SIG-M5 treated with dmso at 0.1 percent for 504 hours (cell line): ENCODE data around the gene P2RY2.
"Not testable (repeated sequence)": the region's sequence is repeated elsewhere in the genome, so short reads cannot be mapped to it uniquely, and the experiment has no call there.

Experiments
- DNase-seq: peaks from one replicate; lab custom pipeline; 2025; ENCODE audit not compliant: unreplicated experiment; lab: John Stamatoyannopoulos, UW

Gene P2RY2

DNA sequence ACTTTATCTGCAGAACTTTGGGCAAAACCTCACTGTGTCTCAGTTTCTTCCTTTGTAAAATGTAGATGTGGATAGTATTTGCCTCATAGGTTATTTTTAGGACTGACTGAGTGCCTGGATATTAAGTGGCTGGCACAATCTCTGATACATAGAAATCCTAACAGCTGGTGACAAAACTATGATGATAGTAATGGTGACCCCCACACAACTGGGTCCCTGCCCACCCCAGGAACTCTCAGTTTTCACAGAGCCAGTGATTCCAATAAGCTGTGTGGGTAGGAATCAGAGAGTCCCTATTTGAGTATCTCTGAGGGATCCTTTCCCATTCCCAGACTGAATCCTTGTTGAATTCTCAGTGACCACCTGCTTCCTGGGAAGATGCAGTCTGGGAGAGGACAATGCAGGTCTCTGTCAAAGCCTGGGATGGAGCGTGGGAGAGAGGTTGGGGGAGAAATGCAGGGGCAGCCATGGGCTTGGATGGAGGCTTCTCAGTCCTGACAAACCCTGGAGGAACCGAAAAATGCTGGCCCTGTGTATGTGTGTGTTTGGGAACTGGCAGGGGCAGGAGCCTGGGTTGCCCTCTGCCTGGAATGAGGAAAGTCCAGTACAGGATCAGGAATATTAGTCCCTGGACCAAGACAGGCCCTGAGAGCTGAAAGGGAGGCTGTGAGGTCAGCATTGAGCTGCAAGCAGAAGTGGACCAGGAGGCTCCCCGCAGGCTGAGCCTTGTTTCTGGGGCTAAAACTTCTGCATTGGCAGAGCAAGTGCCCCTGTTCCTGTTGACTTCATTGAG lies 48.0 kb downstream of the P2RY2 start:
- DNase-seq = no peak

DNA sequence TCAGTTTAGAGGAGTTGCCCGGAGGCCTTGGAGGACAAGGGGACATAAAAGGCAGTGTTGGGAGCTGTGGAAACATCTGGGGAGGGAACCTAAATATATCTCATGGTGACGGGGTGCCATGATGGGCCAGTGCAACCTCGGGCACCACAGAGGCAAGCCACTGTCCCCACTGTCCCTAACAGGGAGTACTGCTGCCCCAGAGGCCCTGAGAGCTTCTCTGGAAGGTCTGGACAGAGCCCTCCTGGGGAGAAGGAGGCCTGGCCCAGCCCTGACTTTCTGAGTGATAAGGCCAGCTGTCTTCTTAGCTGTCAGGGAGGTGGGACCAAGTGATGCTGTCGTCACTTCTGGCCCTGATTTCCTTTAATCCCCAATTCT lies 48.6 kb downstream of the P2RY2 start:
- no peak for DNase-seq

DNA sequence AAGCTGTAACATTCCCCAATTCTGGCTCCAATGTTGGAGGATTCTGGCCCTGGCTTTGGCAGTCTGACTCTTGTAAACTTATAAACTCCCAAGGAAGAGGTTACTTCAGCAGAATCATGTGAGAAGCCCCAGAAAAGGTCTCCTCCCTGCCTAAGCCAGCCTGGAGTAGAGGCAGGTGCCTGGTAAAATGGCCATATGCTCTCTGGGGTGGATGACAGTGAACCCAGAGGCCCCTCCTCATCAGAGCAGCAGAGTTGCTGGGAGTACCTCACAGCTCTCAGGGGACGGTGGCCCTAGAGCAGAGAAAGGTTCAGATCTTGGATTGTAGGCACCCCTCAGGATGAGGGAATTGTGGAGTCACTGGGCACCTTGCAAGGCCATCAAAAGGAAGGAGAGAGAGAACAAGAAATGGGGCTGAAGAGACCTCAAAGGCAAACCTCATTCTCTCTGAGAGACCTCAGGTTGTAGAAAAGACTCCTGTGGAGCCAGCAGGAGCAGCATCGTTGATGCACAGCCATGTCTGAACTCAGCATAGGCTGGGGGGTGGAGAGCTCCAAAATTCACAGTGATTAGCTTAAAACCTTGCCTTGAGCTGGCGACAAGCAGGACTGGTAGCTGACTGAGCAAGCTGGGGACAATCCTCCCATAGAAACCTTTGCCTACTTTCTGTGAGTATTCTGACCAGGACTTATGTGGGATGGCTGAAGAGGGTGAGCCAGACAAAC lies 49.2 kb downstream of the P2RY2 start:
- no peak for DNase-seq

DNA sequence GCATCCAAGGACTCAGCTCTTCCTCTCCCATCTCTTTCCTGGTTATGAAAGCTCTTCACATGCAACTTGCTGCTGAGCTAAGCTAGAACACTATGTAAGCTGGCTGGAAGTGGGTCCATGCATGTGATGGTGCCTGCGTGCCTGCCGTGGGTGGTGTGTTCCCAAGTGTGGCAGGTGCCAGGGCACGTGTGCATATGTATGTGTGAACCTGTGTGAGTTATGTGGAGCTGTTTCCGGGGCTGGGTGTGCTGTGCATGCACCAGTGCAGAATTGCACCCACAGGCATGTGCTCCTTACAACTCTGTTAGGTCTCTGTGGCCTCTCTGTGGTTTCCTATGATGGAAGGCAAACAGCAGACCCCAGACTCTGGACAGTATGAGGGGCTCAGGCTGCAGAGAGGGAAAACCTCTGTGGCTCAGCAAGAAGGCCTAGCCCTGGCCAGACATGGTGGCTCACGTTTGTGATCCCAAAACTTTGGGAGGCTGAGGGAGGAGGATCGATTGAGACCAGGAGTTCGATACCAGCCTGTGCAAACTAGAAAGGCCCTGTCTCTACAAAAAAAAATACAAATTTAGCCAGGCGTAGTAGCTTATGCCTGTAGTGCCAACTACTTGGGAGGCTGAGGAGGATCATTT lies 49.9 kb downstream of the P2RY2 start:
- DNase-seq = no peak

DNA sequence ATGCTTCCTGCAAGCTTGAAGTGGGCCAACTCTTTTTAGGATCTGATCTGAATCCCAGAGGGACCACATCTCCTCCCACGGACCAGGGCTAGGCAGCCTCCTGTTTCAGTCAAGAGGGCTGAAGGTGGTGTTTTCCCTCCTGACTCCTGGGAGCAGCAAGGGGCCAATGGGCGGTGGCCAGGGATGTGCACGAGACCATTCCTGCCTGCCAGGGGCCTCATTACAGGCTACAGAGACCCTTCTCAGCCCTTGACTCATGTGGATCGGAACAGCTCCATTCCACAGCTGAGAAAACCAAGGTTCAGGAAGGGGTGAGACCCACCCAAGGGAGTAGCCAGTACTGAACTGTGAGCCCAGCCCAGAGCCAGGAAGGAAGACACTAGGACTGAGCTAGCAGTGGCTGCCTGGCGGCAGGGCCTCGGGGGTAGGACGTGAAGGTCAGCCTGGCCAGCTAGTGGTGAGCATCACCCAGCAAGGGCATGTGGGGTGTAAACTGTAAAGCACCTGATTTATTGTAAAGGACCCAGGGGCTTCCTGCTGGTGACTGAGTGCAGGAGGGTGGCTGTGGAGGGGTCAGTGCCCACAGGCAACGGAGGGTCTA lies 50.7 kb downstream of the P2RY2 start:
- DNase-seq = no peak

DNA sequence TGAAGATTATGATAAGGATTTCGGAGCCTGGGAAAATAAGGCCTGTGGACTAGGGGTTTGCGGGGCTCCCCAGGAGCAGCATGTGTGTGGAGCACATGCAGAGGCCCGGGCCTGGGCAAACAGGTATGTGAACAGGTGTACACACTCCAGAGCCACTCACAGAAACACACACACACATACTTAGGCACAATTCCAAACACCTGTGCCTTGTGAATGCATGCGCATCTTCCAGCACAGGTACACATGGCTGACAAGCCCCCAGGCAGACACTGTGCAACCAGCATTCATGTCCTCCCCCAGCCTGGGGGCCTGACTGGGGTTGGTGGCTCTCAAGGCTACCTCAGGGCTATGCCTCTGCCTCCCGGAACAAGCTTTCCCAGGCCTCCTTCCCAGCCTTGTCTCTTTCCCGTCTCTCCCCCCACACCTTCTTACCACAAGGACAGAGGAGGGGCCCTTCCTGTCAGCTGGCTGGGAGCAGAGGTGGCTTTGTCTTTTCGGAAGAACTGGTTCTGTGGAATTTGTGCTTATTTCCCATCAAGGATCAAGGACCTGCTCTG lies 51.5 kb downstream of the P2RY2 start:
- DNase-seq = peak; percentile 49

DNA sequence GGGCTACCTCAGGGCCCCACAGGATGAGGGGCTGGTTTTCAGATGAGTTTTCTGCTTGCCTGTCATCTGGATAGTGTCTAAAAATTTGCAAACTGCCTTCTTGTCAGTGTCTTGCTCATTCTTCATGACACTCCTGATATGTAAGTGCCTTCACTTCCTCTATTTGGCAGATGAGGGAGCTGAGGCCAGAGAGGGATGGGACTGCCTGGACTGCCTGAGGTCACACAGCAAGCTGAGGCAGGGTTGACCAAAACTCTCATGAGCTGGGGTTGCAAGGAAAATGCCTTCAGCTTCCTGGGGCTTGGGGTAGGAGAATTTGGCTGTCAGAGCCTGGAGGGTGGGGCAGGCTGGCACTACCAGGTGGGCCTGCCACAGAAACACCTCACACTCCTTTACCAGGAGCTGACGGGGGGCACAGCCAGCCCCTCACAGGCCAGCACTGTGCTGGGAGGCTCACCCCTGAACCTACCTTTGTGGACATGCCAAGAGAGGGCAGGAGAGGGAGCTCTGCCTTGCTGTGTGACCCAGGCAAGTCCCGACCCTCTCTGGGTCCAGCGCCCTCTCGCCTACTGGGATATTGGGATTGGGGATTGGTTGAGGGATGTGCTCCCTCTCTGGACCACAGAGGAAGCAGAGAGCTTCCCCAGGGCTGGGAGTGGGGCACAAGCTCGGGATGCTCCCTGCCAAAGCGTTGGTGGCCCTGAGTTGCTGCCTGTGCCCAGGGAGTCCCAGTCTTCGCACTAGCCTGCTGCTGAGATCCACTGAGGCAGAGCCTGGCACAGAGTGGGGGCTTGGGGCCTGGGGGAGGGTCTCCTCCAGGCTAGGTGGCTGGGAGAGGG lies 52.2 kb downstream of the P2RY2 start:
- peak; percentile 60 for DNase-seq

DNA sequence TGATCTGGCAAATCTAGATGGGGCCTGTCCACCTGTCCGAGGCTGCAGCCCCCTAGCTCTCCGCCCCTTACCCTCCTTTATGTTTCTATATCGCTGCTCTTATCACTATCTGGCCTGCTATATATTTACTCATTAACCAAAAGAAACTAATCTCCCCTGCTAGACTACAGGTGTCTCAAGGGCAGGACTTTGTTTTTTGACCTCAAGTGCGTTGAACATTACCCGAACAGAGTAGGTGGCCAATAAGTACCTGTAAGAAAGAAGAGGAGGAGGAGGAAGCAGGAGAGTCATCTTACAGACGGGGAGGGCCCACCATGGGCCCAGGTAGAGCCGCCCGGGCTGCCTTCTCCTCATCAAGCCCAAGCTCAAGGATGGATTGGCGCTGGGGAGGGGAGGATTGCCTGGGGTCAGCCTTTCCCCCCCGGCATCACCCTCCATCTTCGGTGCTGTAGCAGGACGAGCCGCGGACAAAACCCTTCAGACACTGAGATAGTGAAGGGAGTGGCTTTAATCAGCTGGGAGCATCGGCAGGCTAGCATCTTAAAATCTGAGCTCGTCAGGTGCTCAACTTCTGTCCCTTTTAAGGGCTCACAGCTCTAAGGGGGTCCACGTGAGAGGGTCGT lies 52.9 kb downstream of the P2RY2 start:
- DNase-seq = no peak

DNA sequence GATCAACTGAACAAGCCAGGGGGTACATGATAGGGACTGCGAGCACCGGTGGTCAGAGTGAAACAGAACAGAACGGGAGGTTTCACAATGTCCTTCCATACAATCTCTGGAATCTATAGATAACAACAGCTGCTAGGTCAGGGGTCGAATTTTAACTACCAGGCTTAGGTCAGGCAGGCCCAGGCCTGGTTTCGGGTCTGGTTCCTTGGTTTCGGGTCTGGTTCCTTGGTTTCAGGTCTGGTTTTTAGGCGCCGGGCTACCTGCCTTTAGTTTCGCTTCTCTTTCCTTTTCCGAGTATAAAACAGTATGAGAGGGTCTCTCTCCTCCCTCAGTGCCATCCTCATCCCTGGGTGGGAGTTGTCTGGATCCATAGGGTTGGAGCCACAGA lies 53.4 kb downstream of the P2RY2 start:
- DNase-seq = not testable (repeated sequence)

DNA sequence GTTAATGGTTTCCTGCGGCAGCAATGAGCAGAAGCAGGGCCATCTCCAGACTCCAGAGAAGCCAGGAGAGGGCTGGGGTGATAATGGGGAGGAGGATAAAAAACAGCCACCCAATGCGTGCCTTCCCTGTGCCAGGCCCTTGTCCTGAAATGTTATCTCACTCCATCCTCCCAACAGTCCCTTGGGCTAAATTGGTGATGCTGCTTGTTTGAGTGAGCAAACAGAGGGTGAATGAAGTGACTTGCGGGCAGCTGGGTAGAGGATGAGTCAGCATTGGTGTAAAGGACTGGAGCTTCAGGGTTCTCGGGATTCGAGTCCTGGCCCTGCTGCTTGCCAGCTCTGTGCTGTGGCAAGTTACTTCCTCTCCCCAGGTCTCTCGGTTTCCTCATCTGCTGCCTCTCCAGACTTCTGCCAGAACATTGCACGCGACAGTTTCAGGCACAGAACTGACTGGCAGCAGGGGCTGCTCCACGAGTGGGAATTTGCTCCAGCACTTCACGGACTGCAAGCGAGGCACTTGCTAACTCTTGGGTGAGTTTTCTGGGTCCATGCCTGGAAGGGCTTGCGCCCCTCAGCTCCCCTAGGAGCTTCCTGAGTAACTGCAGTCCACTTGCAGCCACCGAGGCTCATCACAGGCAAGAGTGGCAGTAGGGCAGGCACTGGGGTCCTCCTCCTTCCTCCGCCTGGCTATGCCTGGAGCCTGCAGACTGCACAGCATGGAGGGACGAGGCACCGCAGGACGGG lies 54.0 kb downstream of the P2RY2 start, which contains the start of gene P2RY6:
Gene P2RY6 (plus strand): TSS at position 403 of the 744 bp plus-strand sequence. CDS start 24,181 bp downstream, outside the sequence.
- peak; percentile 99 for DNase-seq

DNA sequence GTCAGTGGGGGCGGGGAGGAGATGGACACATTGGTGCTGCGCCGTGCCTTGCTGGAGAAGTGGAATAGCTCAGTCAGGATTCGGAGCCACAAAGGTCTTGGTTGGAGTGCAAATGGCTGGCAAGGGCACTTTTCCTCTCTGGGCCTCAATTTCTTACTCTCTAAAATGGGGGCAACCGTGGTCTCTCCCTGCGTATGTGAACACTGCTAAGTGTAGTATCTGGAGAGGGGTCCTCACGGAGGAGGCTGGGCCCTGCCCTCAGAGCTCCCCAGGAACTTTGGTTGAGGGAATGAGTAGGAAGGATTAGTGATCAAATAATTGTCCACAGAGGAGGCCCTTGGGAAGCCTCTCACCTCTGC lies 54.6 kb downstream of the P2RY2 start:
- DNase-seq = no peak

DNA sequence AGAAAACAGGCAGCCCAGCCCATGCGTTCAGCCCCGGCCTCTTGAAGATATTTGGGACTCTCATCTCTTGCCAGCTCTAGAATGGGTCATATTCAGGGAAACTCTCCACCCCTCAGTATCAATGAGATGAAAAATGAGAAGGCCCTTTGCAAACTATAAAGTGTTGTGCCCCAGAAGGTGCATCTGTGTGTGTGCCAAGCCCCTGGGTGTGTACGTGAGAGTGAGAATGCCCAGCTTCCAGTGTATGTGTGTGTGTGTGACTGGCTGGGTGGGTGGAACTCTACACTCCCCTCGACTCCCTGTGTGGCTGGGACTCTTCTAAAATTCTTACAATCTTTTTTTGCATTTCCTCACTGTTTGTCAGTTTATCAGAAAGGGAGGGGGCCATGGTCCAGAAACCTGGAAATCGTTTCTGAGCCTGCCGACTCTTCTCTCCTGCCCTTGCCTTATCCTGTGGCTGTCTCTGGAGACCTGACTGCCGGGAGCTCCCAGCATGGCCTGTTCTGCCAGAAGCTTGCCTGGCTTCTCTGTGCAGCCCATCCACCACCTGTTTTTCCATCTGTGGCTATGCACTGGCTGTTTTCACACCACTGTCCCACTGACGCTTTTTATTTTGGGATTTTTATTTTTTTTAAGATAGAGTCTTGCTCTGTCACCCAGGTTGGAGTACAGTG lies 55.3 kb downstream of the P2RY2 start:
- DNase-seq = peak; percentile 22

DNA sequence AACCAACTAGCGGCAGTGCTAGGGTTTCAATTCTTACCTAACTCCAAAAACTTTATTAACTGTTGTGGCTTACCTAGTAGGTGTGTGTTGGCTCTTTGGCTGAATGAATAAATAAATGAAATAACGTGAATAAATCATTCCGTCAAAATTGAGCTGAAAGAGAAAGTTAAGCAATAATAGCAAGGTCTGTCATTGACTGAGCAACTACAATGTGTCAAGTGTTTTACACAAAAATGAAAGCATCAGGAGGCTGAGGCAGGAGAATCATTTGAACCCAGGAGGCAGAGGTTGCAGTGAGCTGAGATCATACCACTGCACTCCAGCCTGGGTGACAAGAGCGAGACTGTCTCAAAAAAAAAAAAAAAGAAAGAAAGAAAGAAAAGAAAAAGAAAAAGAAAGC lies 56.1 kb downstream of the P2RY2 start:
- not testable (repeated sequence) for DNase-seq

DNA sequence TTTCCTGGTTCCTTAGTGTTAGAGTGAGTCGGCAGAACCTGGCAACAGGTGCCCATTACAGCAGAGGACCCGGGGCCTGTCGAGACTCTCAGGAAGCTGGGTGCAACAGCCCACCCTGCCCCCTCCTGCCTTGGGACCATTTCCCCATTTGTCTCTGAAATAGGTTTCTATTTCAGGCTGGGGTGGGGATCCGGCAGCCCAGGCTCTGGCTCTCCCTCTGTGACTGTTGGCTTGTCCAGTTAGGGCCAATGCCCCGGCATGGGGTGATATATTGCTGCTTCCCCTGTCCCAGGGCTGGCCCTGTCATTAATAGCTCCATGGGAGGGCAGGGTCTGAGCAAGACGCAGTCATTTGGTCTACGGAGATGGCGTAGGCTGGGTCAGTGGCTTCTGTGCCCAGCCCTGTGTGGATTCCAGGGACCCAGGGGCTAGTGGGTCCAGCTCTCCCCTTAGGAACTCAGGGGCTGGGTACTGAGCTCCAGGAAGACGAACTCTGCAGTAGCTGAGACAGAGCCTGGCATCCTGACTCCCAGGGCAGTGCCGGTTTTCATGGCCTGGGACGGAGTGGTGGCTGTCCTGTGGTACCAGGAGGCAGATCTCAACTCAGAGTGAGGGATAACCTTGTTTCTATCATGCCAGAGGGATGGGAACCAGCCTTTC lies 56.8 kb downstream of the P2RY2 start:
- peak; percentile 65 for DNase-seq

DNA sequence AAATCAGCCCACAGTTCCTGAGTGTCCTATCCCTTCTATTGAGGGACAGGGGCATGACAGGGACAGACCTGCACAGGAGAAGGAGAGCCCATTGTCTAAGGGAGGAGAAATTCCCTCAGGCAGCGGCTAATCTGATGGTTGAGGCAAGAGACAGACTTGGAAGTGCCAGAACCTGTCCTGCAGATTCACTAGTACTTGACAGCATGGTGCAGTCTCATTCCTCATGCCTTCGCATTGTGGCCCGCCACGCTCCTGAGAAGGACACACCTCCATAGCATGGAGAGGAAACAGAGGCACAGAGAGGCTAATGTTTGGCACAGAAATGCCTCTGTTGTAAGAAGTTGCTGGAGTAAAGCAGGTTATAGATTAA lies 57.3 kb downstream of the P2RY2 start:
- peak; percentile 15 for DNase-seq

DNA sequence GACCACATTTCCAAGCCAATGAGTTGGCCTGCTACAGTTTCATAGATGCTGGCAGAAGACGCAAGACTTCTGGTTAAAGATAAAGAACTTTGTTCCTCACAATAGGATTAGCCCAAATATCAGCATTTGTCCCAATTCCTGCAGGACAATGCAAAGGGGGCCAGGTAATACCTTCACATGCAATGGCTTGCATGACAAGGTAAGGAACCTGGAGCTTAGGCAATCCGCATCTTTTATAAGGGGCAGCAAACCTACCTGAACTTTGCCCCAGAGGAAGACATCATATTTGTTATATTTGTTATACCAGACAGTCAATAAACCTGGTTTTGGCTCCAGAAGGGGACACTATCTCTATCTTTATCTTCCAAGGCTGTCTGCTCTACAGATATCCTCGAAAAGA lies 59.4 kb downstream of the P2RY2 start:
- DNase-seq = no peak

DNA sequence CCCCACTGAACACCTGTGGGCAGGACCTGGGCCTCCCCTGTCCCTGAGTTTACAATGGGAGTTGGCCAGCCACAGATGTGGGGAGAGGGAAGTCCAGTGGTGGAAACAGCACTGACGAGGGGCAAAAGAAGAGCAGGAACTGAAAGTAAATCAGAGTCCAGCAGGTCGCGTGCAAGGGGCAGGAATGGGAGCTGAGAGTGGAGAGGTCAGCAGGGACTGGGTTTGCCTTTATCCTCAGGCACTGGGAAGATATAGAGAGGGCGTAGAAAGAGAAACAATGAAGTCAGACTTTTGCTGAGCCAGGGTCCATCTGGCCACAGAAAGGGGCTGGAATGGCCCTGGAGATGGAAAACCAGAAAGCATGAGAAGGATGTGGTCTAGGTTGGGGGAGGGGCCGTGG lies 62.5 kb downstream of the P2RY2 start:
- DNase-seq = no peak

DNA sequence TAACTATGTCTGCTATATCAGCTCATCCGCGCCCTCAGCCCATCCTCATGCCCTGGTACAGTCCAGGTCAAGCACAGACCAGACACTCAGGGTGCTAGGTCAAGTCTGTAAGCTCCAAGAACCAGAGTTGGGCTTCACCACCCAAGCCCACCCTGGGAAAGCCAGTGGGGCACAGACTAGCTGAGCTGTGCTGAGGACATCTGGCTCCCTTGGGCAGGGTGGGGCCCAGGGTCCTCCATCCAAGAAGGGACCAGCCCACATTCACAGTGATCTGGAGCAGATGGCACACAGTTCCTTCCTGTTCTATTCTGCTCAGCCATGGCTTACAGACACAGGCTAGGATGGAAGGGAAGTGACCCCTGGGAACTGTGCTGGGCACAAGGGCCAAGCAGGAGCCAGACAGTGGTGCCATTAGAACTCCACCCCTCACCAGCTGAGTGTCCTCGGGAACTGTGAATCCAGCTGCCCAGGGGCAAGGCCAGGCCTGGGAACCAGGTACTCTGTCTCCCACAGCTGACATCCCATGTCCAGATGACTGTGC lies 63.2 kb downstream of the P2RY2 start:
- no peak for DNase-seq
